Adrenal gland (tissue), 12 donors: ENCODE results near the gene KIDINS220. TPM values are rescaled to one million over a fixed set of nuclear protein-coding genes. Genes with fewer than 3 reads are reported as not detected.
A peak's percentile ranks its signal among the peaks of the same experiment; 100 is the strongest.

ENCODE experiments used
- DNase-seq, 7 donors: peaks; one replicate each; pipeline ENCODE4 v3.0.0-alpha.2; 2019 to 2020
- H3K27ac ChIP-seq, 5 donors: fragments of 200-600 bp; sonication (generic) in 4 of 5; 1 replicate in 3 of 5; 2 replicates in 2 of 5; pipeline versions ENCODE4 v1.5.1 to v1.8.0; 2016 to 2020; ENCODE audit warnings: mild to moderate bottlenecking in 1 of 5
- H3K27me3 ChIP-seq: fragments of 200-600 bp; 2 replicates; pipeline ENCODE4 v1.8.0; 2021
- H3K36me3 ChIP-seq, 2 donors: fragments of 200-600 bp; replicated peaks in 1 of 2; 1 replicate in 1 of 2; 2 replicates in 1 of 2; pipeline versions ENCODE4 v1.5.1 to v1.8.0; 2018 to 2022
- H3K4me1 ChIP-seq, 2 donors: fragments of 200-600 bp; replicated peaks in 1 of 2; 1 replicate in 1 of 2; 2 replicates in 1 of 2; pipeline versions ENCODE4 v1.5.1 to v1.8.0; 2018 to 2021
- H3K4me3 ChIP-seq, 4 donors: fragments of 200-600 bp; sonication (generic) in 3 of 4; one replicate each; pipeline ENCODE4 v1.5.1; 2016 to 2018
- H3K9me3 ChIP-seq, 3 donors: fragments of 200-600 bp; sonication (generic) in 1 of 3; replicated peaks in 1 of 3; 1 replicate in 2 of 3; 2 replicates in 1 of 3; pipeline versions ENCODE4 v1.5.1 to v1.8.0; 2016 to 2021
- CTCF ChIP-seq, 6 experiments: fragments of 450-650 bp in 4 of 6; fragments of 200-600 bp in 2 of 6; sonication (generic) in 1 of 6; IDR thresholded peaks; 1 replicate in 5 of 6; 2 replicates in 1 of 6; pipeline versions ENCODE4 v1.5.1 to v1.8.0; 2016 to 2021; ENCODE audit warnings: antibody characterized with exemption in 6 of 6, mild to moderate bottlenecking in 2 of 6, moderate library complexity in 1 of 6
- POLR2A ChIP-seq, 2 donors: fragments of 450-650 bp; IDR thresholded peaks; one replicate each; pipeline ENCODE4 v1.6.1; 2017; ENCODE audit warnings: antibody characterized with exemption in 2 of 2, mild to moderate bottlenecking in 2 of 2, moderate library complexity in 1 of 2
- WGBS, 4 donors: extraction: QIAGEN DNeasy Blood & Tissue Kit in 2 of 4; methylation state at CpG; one replicate each; pipeline versions ENCODE4 v1.1.5 to v1.1.7; 2013 to 2017; 5-methylcytosine and 5-hydroxymethylcytosine counted together
- intact Hi-C, 2 donors: fragments of 100-400 bp; cut with DNase I; formaldehyde crosslinking; loops; one replicate each; pipeline versions ENCODE4 v1.14.1 to v1.15.0; 2022 to 2023
- polyA plus RNA-seq, 3 donors: library from polyadenylated mRNA; stranded (reverse); fragments of 200-250 nt in 2 of 3; fragments of 350-450 nt in 1 of 3; fragmentation: Illumina TruSeq in 1 of 3; extraction: RNeasy Lipid Tissue Mini Kit (QIAGEN cat#74804) in 1 of 3; gene quantifications; one replicate each; pipeline ENCODE4 v1.2.3, GENCODE V29; 2013 to 2014
- total RNA-seq, 9 donors: library from RNA; depleted of rRNA in 4 of 9; stranded (reverse); fragments of >200 nt in 4 of 9; fragments of 120-200 nt in 1 of 9; fragmentation: NEBNext Ultra II Directional in 1 of 9; extraction: Animal tissue kit (Norgen Biotek cat#: 25700) in 1 of 9; gene quantifications; one replicate each; pipeline versions ENCODE4 v1.1.0 to v1.2.4, GENCODE V29; 2013 to 2023
- donor health status: healthy with polysubstance abuse.
- donor health status: Bipolar disorder and iron deficiency.
- donor health status: DM: yes; HTN: yes; CAD: no.
- donor health status: DM: no; HTN: no; CAD: no.
- donor health status: DM: no; HTN: no; CAD: no.
- donor health status: DM: yes; HTN: yes; CAD: no.

Gene KIDINS220
- total and polyA plus RNA-seq, 12 donors: 17.1 to 162 (median 58.3) TPM

GRCh38 chr2:8822218-8822617 lies 15.2 kb downstream of the KIDINS220 start:
- Histone ChIP-seq H3K4me3 (no peak overlapping the region), H3K36me3 (peaks cover 0 to 6% of the 10 kb centered on the region in 2 donors), H3K4me1 (peaks cover 12 to 22% of the 10 kb centered on the region in 2 donors), H3K27me3 (no peaks in the 10 kb centered on the region), H3K9me3 (peaks cover 0 to 7% (median 0%) of the 10 kb centered on the region in 3 donors), H3K27ac (peak overlapping the region in 4 of 5 donors; percentile 38 to 64 (median 54))
- intact Hi-C loops: no loop called here
- TF ChIP-seq POLR2A (IDR thresholded peaks at IDR 0.05) (no peak), CTCF (IDR thresholded peaks at IDR 0.05) (no peak)
- peak in 6 of 7 donors; percentile 40 to 66 (median 51) for DNase-seq
- whole genome bisulfite sequencing, 4 donors: 50 to 62% (median 56%) methylated on average over 4 of the region's 4 CpGs

DNA sequence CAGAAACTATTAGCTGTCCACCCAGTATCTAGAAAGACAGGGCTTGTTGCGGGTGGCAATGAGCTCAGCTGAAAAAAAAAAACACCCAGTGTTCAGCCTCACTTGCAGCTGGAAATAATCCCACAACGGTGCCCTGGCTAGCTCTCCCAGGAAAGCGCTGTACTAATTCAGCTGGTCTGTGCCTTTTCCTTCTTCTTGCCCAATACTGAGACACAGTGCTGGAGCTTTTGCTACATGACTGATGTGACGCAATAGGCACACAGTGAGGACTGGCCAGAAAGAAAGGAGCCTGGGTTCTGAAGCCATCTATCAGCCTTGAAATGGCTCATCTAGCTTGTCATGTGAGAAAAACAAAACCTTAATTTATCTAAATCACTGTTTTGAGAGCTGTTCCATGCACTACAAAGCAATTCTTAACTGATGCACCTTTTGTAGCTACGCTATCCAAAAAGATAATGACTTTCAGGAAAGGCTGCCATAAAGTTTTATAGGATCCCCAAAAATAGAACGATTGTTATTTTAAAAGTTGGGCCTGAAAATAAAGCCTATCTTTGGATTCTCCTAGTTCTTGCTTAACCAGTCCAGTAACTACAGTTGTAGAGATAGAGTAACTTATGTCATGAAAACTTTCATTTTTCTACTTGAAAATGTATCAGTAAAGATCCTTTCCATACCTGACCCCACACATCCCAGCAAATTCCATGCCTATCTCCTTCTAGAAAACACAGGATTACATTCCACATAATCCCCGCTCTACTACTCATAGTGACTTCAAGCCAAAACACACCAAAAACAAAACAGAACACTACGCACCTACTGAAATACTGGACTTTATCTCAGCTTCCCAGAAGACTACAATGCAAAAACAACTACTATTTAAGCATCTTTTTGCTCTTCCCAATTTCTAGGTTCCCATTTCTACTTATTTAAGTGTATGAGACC lies 15.9 kb downstream of the KIDINS220 start:
- peak in 1 of 2 donors; percentile 18 for TF ChIP-seq POLR2A (IDR thresholded peaks at IDR 0.05)
- no peak for TF ChIP-seq CTCF (IDR thresholded peaks at IDR 0.05)
- 48 to 55% (median 51%) methylated on average over 8 of the region's 8 CpGs for WGBS, 4 donors
- peak overlapping the region in 4 of 5 donors; percentile 38 to 64 (median 54) for H3K27ac ChIP-seq
- no peaks in the 10 kb centered on the region for H3K27me3 ChIP-seq
- intact Hi-C loops: no loop called here
- peaks cover 0 to 7% (median 0%) of the 10 kb centered on the region in 3 donors for H3K9me3 ChIP-seq
- peak; percentile 43 to 89 (median 75) for DNase-seq
- peaks cover 0 to 6% of the 10 kb centered on the region in 2 donors for H3K36me3 ChIP-seq
- H3K4me3 ChIP-seq: no peak overlapping the region
- peaks cover 12 to 22% of the 10 kb centered on the region in 2 donors for H3K4me1 ChIP-seq

DNA sequence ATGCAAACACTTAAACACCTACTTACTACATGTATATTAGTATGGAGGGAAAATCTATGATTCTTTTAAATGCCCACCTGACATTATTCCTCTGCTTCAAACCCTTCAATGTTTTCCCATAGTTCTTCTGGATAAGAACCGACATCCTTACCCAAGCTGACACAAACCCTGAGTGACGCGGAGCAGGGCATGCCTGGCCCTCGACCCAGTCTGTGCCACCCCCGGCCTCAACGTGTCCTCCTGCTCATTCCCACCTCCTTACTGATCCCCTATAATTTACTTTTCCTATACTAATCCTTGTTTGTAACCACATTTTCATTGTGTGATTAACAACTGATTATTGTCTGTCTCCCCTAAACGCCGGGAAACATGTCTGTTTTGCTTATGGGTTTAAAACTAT lies 17.5 kb downstream of the KIDINS220 start:
- H3K36me3 ChIP-seq: no peaks in the 10 kb centered on the region
- H3K4me3 ChIP-seq: no peak overlapping the region
- no peak for TF ChIP-seq CTCF (IDR thresholded peaks at IDR 0.05)
- no peak for TF ChIP-seq POLR2A (IDR thresholded peaks at IDR 0.05)
- H3K9me3 ChIP-seq: peaks cover 0 to 7% (median 0%) of the 10 kb centered on the region in 3 donors
- intact Hi-C loops: no loop called here
- no peak overlapping the region for H3K27ac ChIP-seq
- H3K4me1 ChIP-seq: peaks cover 12 to 22% of the 10 kb centered on the region in 2 donors
- 94 to 96% (median 95%) methylated on average over 8 of the region's 8 CpGs for WGBS, 4 donors
- DNase-seq: no peak
- H3K27me3 ChIP-seq: no peaks in the 10 kb centered on the region

GRCh38 chr2:8819194-8819593 lies 18.2 kb downstream of the KIDINS220 start:
- intact Hi-C loops: no loop called here
- Histone ChIP-seq H3K36me3 (no peaks in the 10 kb centered on the region), H3K4me3 (no peak overlapping the region), H3K4me1 (peaks cover 12 to 22% of the 10 kb centered on the region in 2 donors), H3K9me3 (peaks cover 0 to 7% (median 0%) of the 10 kb centered on the region in 3 donors), H3K27ac (no peak overlapping the region), H3K27me3 (no peaks in the 10 kb centered on the region)
- TF ChIP-seq CTCF (IDR thresholded peaks at IDR 0.05): no peak
- no peak for TF ChIP-seq POLR2A (IDR thresholded peaks at IDR 0.05)
- WGBS, 4 donors: 80 to 85% (median 83%) methylated on average over 5 of the region's 5 CpGs
- no peak for DNase-seq
